Activated CD4-positive, alpha-beta memory T cell treated with anti-CD3 and anti-CD28 coated beads, Interleukin-2, amount 10 ng/mL, durations not matched to agents 7 days and 5 days (primary cell): ENCODE results near the gene SPINK2. TPM values are rescaled to one million over a fixed set of nuclear protein-coding genes. Genes with fewer than 3 reads are reported as not detected.

Source experiments
- CTCF ChIA-PET: fragments of 350-600 bp; sonication (Branson Sonifier 250); formaldehyde crosslinking; loops from one replicate; lab custom pipeline; 2021; ENCODE audit warnings: antibody characterized with exemption, inconsistent platforms; lab: Charles Lee
- POLR2A ChIA-PET: fragments of 350-600 bp; sonication (Branson Sonifier 250); formaldehyde crosslinking; loops from one replicate; lab custom pipeline; 2021; ENCODE audit warnings: antibody characterized with exemption; lab: Charles Lee
- DNase-seq: peaks from one replicate; pipeline ENCODE4 v3.0.0-alpha.2; 2020
- H3K27ac Mint-ChIP-seq: one replicate; pipeline ENCODE4 v1.8.0; 2021; ENCODE audit warnings: mild to moderate bottlenecking, mixed read lengths
- H3K27me3 Mint-ChIP-seq: one replicate; pipeline ENCODE4 v1.8.0; 2021; ENCODE audit warnings: mixed read lengths
- H3K36me3 Mint-ChIP-seq: one replicate; pipeline ENCODE4 v1.8.0; 2021; ENCODE audit warnings: low read depth, mixed read lengths
- H3K4me1 Mint-ChIP-seq: one replicate; pipeline ENCODE4 v1.8.0; 2021; ENCODE audit warnings: mixed read lengths
- H3K4me3 Mint-ChIP-seq: one replicate; pipeline ENCODE4 v1.8.0; 2021; ENCODE audit warnings: mild to moderate bottlenecking, mixed read lengths
- H3K9me3 Mint-ChIP-seq: one replicate; pipeline ENCODE4 v1.8.0; 2021; ENCODE audit warnings: mixed read lengths
- total RNA-seq, 2 experiments: library from RNA; stranded (reverse); gene quantifications; one replicate each; pipeline ENCODE4 v1.2.3, GENCODE V29; 2021

The SPINK2 gene
- 1 to 10 TPM in 1 of 2 experiments, not detected in 1; 1.0 TPM for total RNA-seq

- peaks cover 34% of the 10 kb centered on the region for H3K27me3 Mint-ChIP-seq
- peaks cover 5% of the 10 kb centered on the region for H3K36me3 Mint-ChIP-seq
- no peaks in the 10 kb centered on the region for H3K9me3 Mint-ChIP-seq
- ChIA-PET CTCF (no interaction called here), POLR2A (no interaction called here)
- peak; percentile 63 for DNase-seq
- H3K27ac Mint-ChIP-seq = no peak within 1 kb of the TSS
- peak within 1 kb of the TSS; percentile 56 for H3K4me3 Mint-ChIP-seq
- peaks cover 33% of the 10 kb centered on the region for H3K4me1 Mint-ChIP-seq
Measured at GRCh38 chr4:56821381-56822243, at the start of gene SPINK2. SPINK2 (minus strand) TSS chr4:56821701; CDS start chr4:56821662, 39 bp downstream.

GRCh38 chr4:56870946-56871345 lies 49.4 kb upstream of the SPINK2 start:
- no peaks in the 10 kb centered on the region for H3K9me3 Mint-ChIP-seq
- no peak overlapping the region for H3K4me3 Mint-ChIP-seq
- no peak for DNase-seq
- no peaks in the 10 kb centered on the region for H3K36me3 Mint-ChIP-seq
- ChIA-PET POLR2A (no interaction called here), CTCF (interaction anchor here (1.4 kb wide), 1 partner anchor 34 kb away, joined by 4 read pairs; no protein-coding TSS in a partner anchor)
- H3K4me1 Mint-ChIP-seq = no peaks in the 10 kb centered on the region
- no peak overlapping the region for H3K27ac Mint-ChIP-seq
- peaks cover 7% of the 10 kb centered on the region for H3K27me3 Mint-ChIP-seq

- DNase-seq = no peak
- Mint-ChIP-seq H3K4me3 (no peak overlapping the region), H3K27me3 (no peaks in the 10 kb centered on the region), H3K4me1 (peaks cover 22% of the 10 kb centered on the region), H3K36me3 (no peaks in the 10 kb centered on the region), H3K9me3 (no peaks in the 10 kb centered on the region), H3K27ac (no peak overlapping the region)
- ChIA-PET CTCF (no interaction called here), POLR2A (no interaction called here)
Measured at GRCh38 chr4:56863441-56864139, 42.1 kb upstream of the SPINK2 start.

- Mint-ChIP-seq H3K27me3 (peaks cover 7% of the 10 kb centered on the region), H3K36me3 (no peaks in the 10 kb centered on the region), H3K4me3 (no peak overlapping the region), H3K4me1 (peaks cover 22% of the 10 kb centered on the region), H3K27ac (no peak overlapping the region), H3K9me3 (no peaks in the 10 kb centered on the region)
- DNase-seq = no peak
- CTCF ChIA-PET = no interaction called here
- POLR2A ChIA-PET = no interaction called here
Measured at GRCh38 chr4:56861360-56861759, 39.9 kb upstream of the SPINK2 start.

- Mint-ChIP-seq H3K4me1 (peaks cover 22% of the 10 kb centered on the region), H3K27me3 (peaks cover 9% of the 10 kb centered on the region), H3K27ac (no peak overlapping the region), H3K9me3 (no peaks in the 10 kb centered on the region), H3K4me3 (no peak overlapping the region), H3K36me3 (no peaks in the 10 kb centered on the region)
- DNase-seq = no peak
- ChIA-PET POLR2A (interaction anchor here (0.7 kb wide), 1 partner anchor 117 kb away, joined by 3 read pairs; the partner anchor contains the start of gene NOA1), CTCF (no interaction called here)
Measured at GRCh38 chr4:56860781-56861180, 39.3 kb upstream of the SPINK2 start.

- Mint-ChIP-seq H3K27ac (no peak overlapping the region), H3K36me3 (no peaks in the 10 kb centered on the region), H3K4me3 (no peak overlapping the region), H3K27me3 (peaks cover 10% of the 10 kb centered on the region), H3K4me1 (peaks cover 21% of the 10 kb centered on the region), H3K9me3 (no peaks in the 10 kb centered on the region)
- no peak for DNase-seq
- ChIA-PET CTCF (interaction anchor here (1.1 kb wide), 1 partner anchor 23 kb away, joined by 3 read pairs; no protein-coding TSS in a partner anchor), POLR2A (no interaction called here)
Measured at GRCh38 chr4:56859841-56860240, 38.3 kb upstream of the SPINK2 start.

- Mint-ChIP-seq H3K4me1 (peaks cover 11% of the 10 kb centered on the region), H3K27ac (no peak overlapping the region), H3K9me3 (no peaks in the 10 kb centered on the region), H3K36me3 (no peaks in the 10 kb centered on the region), H3K4me3 (no peak overlapping the region), H3K27me3 (peaks cover 10% of the 10 kb centered on the region)
- ChIA-PET POLR2A (no interaction called here), CTCF (interaction anchor here (1.9 kb wide), 1 partner anchor 21 kb away, joined by 7 read pairs; no protein-coding TSS in a partner anchor)
- DNase-seq = no peak
Measured at GRCh38 chr4:56857601-56858309, 36.3 kb upstream of the SPINK2 start.

- no peak overlapping the region for H3K27ac Mint-ChIP-seq
- no peak for DNase-seq
- H3K36me3 Mint-ChIP-seq = no peaks in the 10 kb centered on the region
- no peak overlapping the region for H3K4me3 Mint-ChIP-seq
- H3K4me1 Mint-ChIP-seq = peaks cover 11% of the 10 kb centered on the region
- CTCF ChIA-PET = interaction anchor here (1.9 kb wide), 1 partner anchor 20 kb away, joined by 7 read pairs; no protein-coding TSS in a partner anchor
- no peaks in the 10 kb centered on the region for H3K9me3 Mint-ChIP-seq
- POLR2A ChIA-PET = no interaction called here
- peaks cover 10% of the 10 kb centered on the region for H3K27me3 Mint-ChIP-seq
Measured at GRCh38 chr4:56856656-56857055, 35.2 kb upstream of the SPINK2 start.

- Mint-ChIP-seq H3K27me3 (peaks cover 2% of the 10 kb centered on the region), H3K36me3 (no peaks in the 10 kb centered on the region), H3K4me1 (no peaks in the 10 kb centered on the region), H3K4me3 (no peak overlapping the region), H3K27ac (no peak overlapping the region), H3K9me3 (no peaks in the 10 kb centered on the region)
- no peak for DNase-seq
- ChIA-PET CTCF (interaction anchor here (0.7 kb wide), 1 partner anchor 14 kb away, joined by 3 read pairs; no protein-coding TSS in a partner anchor), POLR2A (no interaction called here)
Measured at GRCh38 chr4:56850910-56851309, 29.4 kb upstream of the SPINK2 start.

GRCh38 chr4:56844802-56845580 lies 23.5 kb upstream of the SPINK2 start:
- ChIA-PET POLR2A (no interaction called here), CTCF (interaction anchor here (1.3 kb wide), 1 partner anchor 9 kb away, joined by 3 read pairs; no protein-coding TSS in a partner anchor)
- Mint-ChIP-seq H3K9me3 (no peaks in the 10 kb centered on the region), H3K27me3 (no peaks in the 10 kb centered on the region), H3K4me1 (no peaks in the 10 kb centered on the region), H3K36me3 (no peaks in the 10 kb centered on the region), H3K4me3 (no peak overlapping the region), H3K27ac (no peak overlapping the region)
- no peak for DNase-seq

GRCh38 chr4:56843421-56843899 lies 22.0 kb upstream of the SPINK2 start:
- H3K9me3 Mint-ChIP-seq = no peaks in the 10 kb centered on the region
- CTCF ChIA-PET = no interaction called here

GRCh38 chr4:56840559-56840958 lies 19.1 kb upstream of the SPINK2 start:
- no peak for DNase-seq
- Mint-ChIP-seq H3K4me3 (no peak overlapping the region), H3K4me1 (peaks cover 4% of the 10 kb centered on the region), H3K9me3 (no peaks in the 10 kb centered on the region), H3K36me3 (no peaks in the 10 kb centered on the region), H3K27me3 (peaks cover 1% of the 10 kb centered on the region), H3K27ac (no peak overlapping the region)
- POLR2A ChIA-PET = no interaction called here
- CTCF ChIA-PET = interaction anchor here (0.6 to 0.9 kb wide), 2 partner anchors 346 to 405 kb away, joined by 3 read pairs; partner anchors contain the start of gene PPAT

More at GRCh38 chr4:56843421-56843899, 22.0 kb upstream of the SPINK2 start:
- POLR2A ChIA-PET = no interaction called here
- Mint-ChIP-seq H3K27me3 (no peaks in the 10 kb centered on the region), H3K4me3 (no peak overlapping the region), H3K27ac (no peak overlapping the region), H3K4me1 (no peaks in the 10 kb centered on the region), H3K36me3 (no peaks in the 10 kb centered on the region)
- DNase-seq = no peak
